ENCODE data around the gene NUP93.
A peak's percentile ranks its signal among the peaks of the same experiment; 100 is the strongest.

NUP93 gene

DNA sequence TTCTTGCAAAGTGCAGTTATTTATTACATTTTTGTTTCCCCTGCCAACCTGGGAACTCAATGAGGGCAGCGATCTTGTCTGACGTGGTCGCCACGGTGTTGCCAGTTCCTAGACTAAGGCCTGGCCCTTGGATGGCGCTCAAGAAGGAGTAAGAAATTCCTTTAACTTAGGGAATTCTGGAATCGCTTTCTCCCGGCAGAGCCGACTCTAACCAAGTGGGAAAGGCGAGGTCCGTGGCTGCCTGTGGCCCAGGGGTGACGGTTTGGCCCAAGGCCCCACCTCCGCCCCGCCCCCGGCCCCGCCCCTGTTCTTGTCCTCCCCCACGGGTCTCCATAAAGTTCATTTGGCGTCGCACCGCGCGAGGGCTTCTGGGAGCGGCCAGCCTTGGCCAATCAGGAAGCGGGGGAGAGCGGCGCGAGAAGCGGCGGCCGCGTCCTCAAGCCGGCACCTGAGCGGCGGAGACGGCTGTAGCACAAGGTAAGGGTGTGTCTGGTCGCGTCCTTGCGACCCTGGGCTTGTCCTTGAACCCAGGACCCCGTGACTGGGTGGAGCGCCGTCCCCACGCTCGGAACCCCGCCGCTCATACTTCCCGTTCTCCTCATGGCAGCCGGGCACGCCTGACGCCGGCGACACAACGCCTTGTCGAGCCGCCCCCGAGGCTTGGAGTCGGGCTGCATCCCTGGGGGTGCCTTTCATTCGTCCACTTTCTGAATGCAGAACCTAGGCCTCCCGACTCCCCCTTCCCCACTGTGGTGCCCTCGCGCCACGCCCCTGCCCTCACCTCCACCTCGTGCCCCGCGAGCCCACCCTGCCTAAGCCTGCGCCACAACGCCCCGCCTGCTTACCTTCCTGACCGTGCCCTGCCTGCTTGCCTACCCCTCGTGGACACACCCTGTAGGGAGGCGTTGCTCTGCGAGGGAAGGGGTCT is at the start of gene NUP93:
Gene NUP93, plus strand, starts transcription at position 395 of the 928 bp plus-strand sequence. CDS start 18,119 bp downstream, outside the sequence.
- Histone ChIP-seq H3K4me3 (ENCODE audit: low read depth, low read length) (peak within 1 kb of the TSS; percentile 98), H3K27me3 (replicated peaks) (no peaks in the 10 kb centered on the region), H3K27ac (peak within 1 kb of the TSS; percentile 75), H3K36me3 (replicated peaks) (no peaks in the 10 kb centered on the region)
- in situ Hi-C loops (cut with HindIII; ENCODE audit: low pct_ligation_motif_present, low sequenced_read_pairs), result no loop called here
- TF ChIP-seq, protein P1, sequence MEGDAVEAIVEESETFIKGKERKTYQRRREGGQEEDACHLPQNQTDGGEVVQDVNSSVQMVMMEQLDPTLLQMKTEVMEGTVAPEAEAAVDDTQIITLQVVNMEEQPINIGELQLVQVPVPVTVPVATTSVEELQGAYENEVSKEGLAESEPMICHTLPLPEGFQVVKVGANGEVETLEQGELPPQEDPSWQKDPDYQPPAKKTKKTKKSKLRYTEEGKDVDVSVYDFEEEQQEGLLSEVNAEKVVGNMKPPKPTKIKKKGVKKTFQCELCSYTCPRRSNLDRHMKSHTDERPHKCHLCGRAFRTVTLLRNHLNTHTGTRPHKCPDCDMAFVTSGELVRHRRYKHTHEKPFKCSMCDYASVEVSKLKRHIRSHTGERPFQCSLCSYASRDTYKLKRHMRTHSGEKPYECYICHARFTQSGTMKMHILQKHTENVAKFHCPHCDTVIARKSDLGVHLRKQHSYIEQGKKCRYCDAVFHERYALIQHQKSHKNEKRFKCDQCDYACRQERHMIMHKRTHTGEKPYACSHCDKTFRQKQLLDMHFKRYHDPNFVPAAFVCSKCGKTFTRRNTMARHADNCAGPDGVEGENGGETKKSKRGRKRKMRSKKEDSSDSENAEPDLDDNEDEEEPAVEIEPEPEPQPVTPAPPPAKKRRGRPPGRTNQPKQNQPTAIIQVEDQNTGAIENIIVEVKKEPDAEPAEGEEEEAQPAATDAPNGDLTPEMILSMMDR (IDR thresholded peaks at IDR 0.05; ENCODE audit: low read depth, low read length, missing control alignments), result no peak
- peak; percentile 87 for DNase-seq

DNA sequence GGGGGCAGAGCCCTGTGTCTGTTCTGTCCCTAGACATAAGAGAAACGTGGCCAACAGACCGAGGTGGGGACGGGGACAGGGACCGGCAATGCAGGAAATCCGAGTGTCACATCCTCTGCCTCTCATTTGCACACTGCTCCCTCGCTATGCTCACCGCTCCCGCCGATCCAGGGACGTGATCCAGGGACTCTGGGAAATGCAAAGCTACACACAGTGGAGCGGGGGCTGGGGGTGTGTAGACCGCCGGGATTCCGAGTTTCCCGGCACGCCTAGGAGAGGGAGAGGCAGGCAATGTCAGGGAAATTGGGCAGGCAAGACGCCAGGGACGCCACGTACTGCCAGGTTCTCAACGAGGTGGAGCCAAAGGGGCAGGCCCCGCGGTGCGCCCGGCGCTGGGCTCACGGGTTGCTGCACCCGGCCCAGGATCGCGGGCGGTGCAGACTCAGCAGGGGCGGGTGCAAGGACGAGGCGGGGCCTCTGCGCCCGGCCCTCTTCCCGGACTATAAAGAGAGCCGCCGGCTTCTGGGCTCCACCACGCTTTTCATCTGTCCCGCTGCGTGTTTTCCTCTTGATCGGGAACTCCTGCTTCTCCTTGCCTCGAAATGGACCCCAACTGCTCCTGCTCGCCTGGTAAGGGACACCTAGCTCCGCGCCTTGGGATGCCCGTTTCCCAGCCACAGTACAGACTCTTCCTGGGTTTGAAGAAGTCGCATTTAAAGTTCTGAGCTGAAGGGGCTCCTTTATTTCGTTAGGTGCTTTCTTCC is 47.8 kb upstream of the NUP93 start, which contains the start of gene MT1X:
Gene MT1X, plus strand, starts transcription at position 532 of the 764 bp plus-strand sequence. Its CDS starts 71 bp downstream, at position 603.
- DNase-seq, result peak; percentile 82
- Histone ChIP-seq H3K27me3 (replicated peaks) (no peaks in the 10 kb centered on the region), H3K27ac (peak within 1 kb of the TSS; percentile 29), H3K36me3 (replicated peaks) (no peaks in the 10 kb centered on the region), H3K4me3 (ENCODE audit: low read depth, low read length) (peak within 1 kb of the TSS; percentile 68)
- in situ Hi-C loops (cut with HindIII; ENCODE audit: low pct_ligation_motif_present, low sequenced_read_pairs), result no loop called here
- TF ChIP-seq, protein P1 (IDR thresholded peaks at IDR 0.05; ENCODE audit: low read depth, low read length, missing control alignments), result no peak

DNA sequence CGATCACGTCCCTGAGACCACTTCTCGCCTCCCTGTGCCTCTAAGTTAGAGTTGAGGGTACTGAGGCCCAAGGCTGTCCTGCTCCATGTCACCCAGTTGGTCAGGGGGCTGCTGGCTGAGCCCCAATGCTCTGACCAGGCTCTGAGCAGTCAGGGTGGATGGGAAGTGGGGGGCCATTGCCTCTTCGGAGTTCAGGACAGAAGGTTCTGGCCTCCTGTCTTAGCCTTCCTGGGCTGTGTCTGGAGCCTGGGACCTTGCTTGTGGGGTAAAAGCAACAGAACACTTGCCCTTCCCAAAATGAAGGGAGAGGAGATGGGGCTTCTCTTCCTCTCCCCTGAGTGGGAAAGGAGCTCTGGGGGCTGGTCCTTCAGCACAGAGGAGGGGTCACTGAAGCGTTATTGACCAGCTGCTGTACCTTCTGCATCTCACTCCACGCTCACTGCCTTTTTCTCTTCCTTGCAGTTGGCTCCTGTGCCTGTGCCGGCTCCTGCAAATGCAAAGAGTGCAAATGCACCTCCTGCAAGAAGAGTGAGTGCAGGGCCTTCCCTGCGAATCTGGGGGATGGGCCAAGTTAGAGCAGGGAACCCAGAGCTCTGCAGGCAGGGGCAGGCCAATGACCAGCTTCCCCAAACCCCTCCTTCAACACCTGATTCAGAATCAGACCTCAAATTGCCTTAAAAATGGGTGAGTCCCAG is 47.1 kb upstream of the NUP93 start:
- no peak for DNase-seq
- TF ChIP-seq, protein P1 (IDR thresholded peaks at IDR 0.05; ENCODE audit: low read depth, low read length, missing control alignments), result no peak
- no peaks in the 10 kb centered on the region for H3K36me3 ChIP-seq (replicated peaks)
- no peak overlapping the region for H3K27ac ChIP-seq
- peak overlapping the region; percentile 68 for H3K4me3 ChIP-seq (ENCODE audit: low read depth, low read length)
- in situ Hi-C loops (cut with HindIII; ENCODE audit: low pct_ligation_motif_present, low sequenced_read_pairs), result no loop called here
- H3K27me3 ChIP-seq (replicated peaks), result no peaks in the 10 kb centered on the region

DNA sequence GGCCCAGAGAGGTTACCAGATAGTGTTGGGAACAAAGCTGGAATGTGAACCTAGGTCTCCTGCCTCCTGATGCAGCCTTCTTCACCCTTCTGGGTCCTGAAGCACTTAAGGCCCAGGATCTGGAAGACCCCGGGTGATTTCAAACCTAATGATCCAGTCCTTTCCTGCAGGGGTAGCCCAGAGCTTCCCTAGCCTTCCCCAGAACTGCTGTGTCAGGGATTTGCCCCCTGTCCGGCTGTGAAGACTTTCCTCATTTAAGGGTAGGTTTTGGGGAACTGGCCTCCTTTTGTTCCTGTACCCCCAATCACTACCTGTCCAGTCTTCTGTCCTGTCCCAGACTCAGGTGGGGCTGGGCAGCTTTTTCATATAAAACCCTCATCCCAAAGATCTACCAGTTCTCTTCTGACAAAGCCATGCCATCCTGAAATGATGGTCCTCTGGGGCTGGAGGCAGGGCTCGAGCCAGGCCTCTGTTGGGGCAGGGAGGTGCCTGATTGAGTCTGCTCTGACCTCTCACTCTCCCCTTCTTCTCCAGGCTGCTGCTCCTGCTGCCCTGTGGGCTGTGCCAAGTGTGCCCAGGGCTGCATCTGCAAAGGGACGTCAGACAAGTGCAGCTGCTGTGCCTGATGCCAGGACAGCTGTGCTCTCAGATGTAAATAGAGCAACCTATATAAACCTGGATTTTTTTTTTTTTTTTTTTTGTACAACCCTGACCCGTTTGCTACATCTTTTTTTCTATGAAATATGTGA is 46.3 kb upstream of the NUP93 start:
- no peak for DNase-seq
- TF ChIP-seq, protein P1 (IDR thresholded peaks at IDR 0.05; ENCODE audit: low read depth, low read length, missing control alignments), result peak; percentile 36
- Histone ChIP-seq H3K27ac (no peak overlapping the region), H3K36me3 (replicated peaks) (no peaks in the 10 kb centered on the region), H3K4me3 (ENCODE audit: low read depth, low read length) (peak overlapping the region; percentile 68), H3K27me3 (replicated peaks) (no peaks in the 10 kb centered on the region)
- in situ Hi-C loops (cut with HindIII; ENCODE audit: low pct_ligation_motif_present, low sequenced_read_pairs), result no loop called here

Data from brain microvascular endothelial cell (primary cell).